ENCODE data around the gene TM9SF3. TPM values are rescaled to one million over a fixed set of nuclear protein-coding genes. Genes with fewer than 3 reads are reported as not detected.

The TM9SF3 gene
- 100 to 1,000 TPM; 178 to 255 (median 202) TPM for polyA plus RNA-seq (ENCODE audit: insufficient read length in 4 of 4)

GRCh38 chr10:96586419-96587263, at the start of gene TM9SF3:
TM9SF3 (minus strand) TSS chr10:96587012; CDS start chr10:96586835, 177 bp downstream.
- peak in 3 of 4 donors; percentile 51 to 75 (median 75) for DNase-seq (ENCODE audit: low read depth in 4 of 4, low spot score in 3 of 4)

- DNase-seq (ENCODE audit: low read depth in 4 of 4, low spot score in 3 of 4): no peak
Measured at GRCh38 chr10:96636551-96636950, 49.7 kb upstream of the TM9SF3 start.

- DNase-seq (ENCODE audit: low read depth in 4 of 4, low spot score in 3 of 4): no peak
Measured at GRCh38 chr10:96632974-96633710, 46.3 kb upstream of the TM9SF3 start.

GRCh38 chr10:96627292-96627691, 40.5 kb upstream of the TM9SF3 start:
- no peak for DNase-seq (ENCODE audit: low read depth in 4 of 4, low spot score in 3 of 4)

- no peak for DNase-seq (ENCODE audit: low read depth in 4 of 4, low spot score in 3 of 4)
Measured at GRCh38 chr10:96626795-96627194, 40.0 kb upstream of the TM9SF3 start.

- no peak for DNase-seq (ENCODE audit: low read depth in 4 of 4, low spot score in 3 of 4)
Measured at GRCh38 chr10:96625173-96625572, 38.4 kb upstream of the TM9SF3 start.

GRCh38 chr10:96622013-96622787, 35.4 kb upstream of the TM9SF3 start:
- no peak for DNase-seq (ENCODE audit: low read depth in 4 of 4, low spot score in 3 of 4)

GRCh38 chr10:96619796-96620773, 33.3 kb upstream of the TM9SF3 start:
- no peak for DNase-seq (ENCODE audit: low read depth in 4 of 4, low spot score in 3 of 4)

GRCh38 chr10:96619120-96619519, 32.3 kb upstream of the TM9SF3 start:
- no peak for DNase-seq (ENCODE audit: low read depth in 4 of 4, low spot score in 3 of 4)

GRCh38 chr10:96618653-96619052, 31.8 kb upstream of the TM9SF3 start:
- no peak for DNase-seq (ENCODE audit: low read depth in 4 of 4, low spot score in 3 of 4)

- DNase-seq (ENCODE audit: low read depth in 4 of 4, low spot score in 3 of 4): no peak
Measured at GRCh38 chr10:96616961-96617360, 30.1 kb upstream of the TM9SF3 start.

- no peak for DNase-seq (ENCODE audit: low read depth in 4 of 4, low spot score in 3 of 4)
Measured at GRCh38 chr10:96614515-96614914, 27.7 kb upstream of the TM9SF3 start.

- no peak for DNase-seq (ENCODE audit: low read depth in 4 of 4, low spot score in 3 of 4)
Measured at GRCh38 chr10:96613576-96613975, 26.8 kb upstream of the TM9SF3 start.

GRCh38 chr10:96612055-96612830, 25.4 kb upstream of the TM9SF3 start:
- DNase-seq (ENCODE audit: low read depth in 4 of 4, low spot score in 3 of 4): no peak

- DNase-seq (ENCODE audit: low read depth in 4 of 4, low spot score in 3 of 4): no peak
Measured at GRCh38 chr10:96610817-96611216, 24.0 kb upstream of the TM9SF3 start.

- DNase-seq (ENCODE audit: low read depth in 4 of 4, low spot score in 3 of 4): no peak
Measured at GRCh38 chr10:96609510-96609909, 22.7 kb upstream of the TM9SF3 start.

GRCh38 chr10:96608805-96609204, 22.0 kb upstream of the TM9SF3 start:
- no peak for DNase-seq (ENCODE audit: low read depth in 4 of 4, low spot score in 3 of 4)

- no peak for DNase-seq (ENCODE audit: low read depth in 4 of 4, low spot score in 3 of 4)
Measured at GRCh38 chr10:96608262-96608661, 21.4 kb upstream of the TM9SF3 start.

- DNase-seq (ENCODE audit: low read depth in 4 of 4, low spot score in 3 of 4): no peak
Measured at GRCh38 chr10:96606946-96607345, 20.1 kb upstream of the TM9SF3 start.

All from left renal pelvis (tissue), 4 donors.